BLaER1 treated with 17β-estradiol and CSF1 and Interleukin-3, amounts not matched to agents 10 nM and 100 nM (cell line): ENCODE results near the gene ZNF148.

Experiments
- H3K27ac ChIP-seq, 11 experiments: shearing (Covaris generic); formaldehyde crosslinking; 2 replicates each; pipeline ENCODE4 v1.8.1; 2022
- H3K27me3 ChIP-seq, 11 experiments: shearing (Covaris generic); formaldehyde crosslinking; 2 replicates each; pipeline ENCODE4 v1.8.1; 2022
- H3K36me3 ChIP-seq, 11 experiments: shearing (Covaris generic); formaldehyde crosslinking; 2 replicates each; pipeline ENCODE4 v1.8.1; 2022
- H3K4me1 ChIP-seq, 10 experiments: shearing (Covaris generic); formaldehyde crosslinking; 2 replicates each; pipeline ENCODE4 v1.8.1; 2022
- H3K4me2 ChIP-seq, 11 experiments: shearing (Covaris generic); formaldehyde crosslinking; 2 replicates each; pipeline ENCODE4 v1.8.1; 2022
- H3K4me3 ChIP-seq, 10 experiments: shearing (Covaris generic); formaldehyde crosslinking; 2 replicates each; pipeline ENCODE4 v1.8.1; 2022
- H3K9ac ChIP-seq, 11 experiments: shearing (Covaris generic); formaldehyde crosslinking; 2 replicates each; pipeline ENCODE4 v1.8.1; 2022
- H3K9me3 ChIP-seq, 11 experiments: shearing (Covaris generic); formaldehyde crosslinking; replicated peaks in 1 of 11; 2 replicates each; pipeline ENCODE4 v1.8.1; 2022
- H4K20me1 ChIP-seq, 11 experiments: shearing (Covaris generic); formaldehyde crosslinking; 2 replicates each; pipeline ENCODE4 v1.8.1; 2022
- Cebpa-rat ChIP-seq, 11 experiments: shearing (Covaris generic); IDR thresholded peaks; 2 replicates each; pipeline ENCODE4 v1.8.1; 2022

The ZNF148 gene

DNA sequence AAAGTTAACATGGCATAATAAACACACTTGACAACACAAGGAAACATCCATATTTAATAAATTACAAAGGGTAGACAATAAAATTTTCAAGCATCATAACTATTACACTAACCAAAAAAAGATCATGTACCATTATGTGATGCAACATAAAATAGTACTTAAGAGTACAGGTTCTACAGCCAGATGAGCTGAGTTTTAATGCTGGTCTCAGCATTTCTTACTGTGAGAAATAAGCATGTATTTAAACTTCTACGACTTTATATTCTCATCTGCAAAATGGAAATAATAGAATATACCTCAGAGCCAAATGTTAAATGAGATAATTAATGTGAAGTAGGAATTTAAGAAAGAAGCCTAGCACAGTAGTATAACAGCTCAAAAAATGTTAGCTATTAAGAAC is 128.9 kb downstream of the ZNF148 start:
- H3K4me3 ChIP-seq, result no peak overlapping the region
- no peak overlapping the region for H3K27ac ChIP-seq
- no peak overlapping the region for H3K4me2 ChIP-seq
- H4K20me1 ChIP-seq, result peaks cover 0 to 100% (median 0%) of the 10 kb centered on the region in 11 experiments; a peak in 5 of 22 replicates
- no peak for TF ChIP-seq Cebpa-rat (IDR thresholded peaks at IDR 0.05)
- no peak overlapping the region for H3K9ac ChIP-seq
- H3K36me3 ChIP-seq, result peaks cover 31 to 87% (median 57%) of the 10 kb centered on the region in 11 experiments
- H3K4me1 ChIP-seq, result peaks cover 0 to 14% (median 7%) of the 10 kb centered on the region in 10 experiments; a peak in 14 of 20 replicates
- H3K9me3 ChIP-seq, result peaks cover 0 to 17% (median 9%) of the 10 kb centered on the region in 11 experiments; a peak in 12 of 22 replicates
- peaks cover 0 to 21% (median 0%) of the 10 kb centered on the region in 11 experiments; a peak in 3 of 22 replicates for H3K27me3 ChIP-seq

GRCh38 chr3:125245521-125245920 is 129.6 kb downstream of the ZNF148 start:
- H3K27ac ChIP-seq, result no peak overlapping the region
- peaks cover 0 to 13% (median 9%) of the 10 kb centered on the region in 11 experiments; a peak in 11 of 22 replicates for H3K9me3 ChIP-seq
- no peak overlapping the region for H3K4me2 ChIP-seq
- TF ChIP-seq Cebpa-rat (IDR thresholded peaks at IDR 0.05), result no peak
- H3K9ac ChIP-seq, result no peak overlapping the region
- no peak overlapping the region for H3K4me3 ChIP-seq
- peaks cover 0 to 19% (median 0%) of the 10 kb centered on the region in 11 experiments; a peak in 3 of 22 replicates for H3K27me3 ChIP-seq
- peaks cover 0 to 97% (median 0%) of the 10 kb centered on the region in 11 experiments; a peak in 5 of 22 replicates for H4K20me1 ChIP-seq
- peaks cover 31 to 81% (median 52%) of the 10 kb centered on the region in 11 experiments for H3K36me3 ChIP-seq
- H3K4me1 ChIP-seq, result peaks cover 0 to 21% (median 14%) of the 10 kb centered on the region in 10 experiments; a peak in 16 of 20 replicates

GRCh38 chr3:125240496-125240895 is 134.6 kb downstream of the ZNF148 start:
- peak overlapping the region in 1 of 11 experiments; percentile 7; a peak in 1 of 22 replicates for H3K27ac ChIP-seq
- no peak overlapping the region for H3K9ac ChIP-seq
- peaks cover 0 to 68% (median 0%) of the 10 kb centered on the region in 11 experiments; a peak in 5 of 22 replicates for H4K20me1 ChIP-seq
- H3K27me3 ChIP-seq, result no peaks in the 10 kb centered on the region
- H3K4me1 ChIP-seq, result peaks cover 0 to 36% (median 20%) of the 10 kb centered on the region in 10 experiments; a peak in 16 of 20 replicates
- H3K36me3 ChIP-seq, result peaks cover 41 to 84% (median 59%) of the 10 kb centered on the region in 11 experiments
- peak in 4 of 11 experiments; percentile 16 to 43 (median 30); a peak in 2 of 22 replicates for TF ChIP-seq Cebpa-rat (IDR thresholded peaks at IDR 0.05)
- H3K4me3 ChIP-seq, result no peak overlapping the region
- H3K4me2 ChIP-seq, result peak overlapping the region in 9 of 11 experiments; percentile 7 to 67 (median 63); a peak in 16 of 22 replicates
- peaks cover 3 to 22% (median 10%) of the 10 kb centered on the region in 11 experiments; a peak in 11 of 22 replicates for H3K9me3 ChIP-seq

DNA sequence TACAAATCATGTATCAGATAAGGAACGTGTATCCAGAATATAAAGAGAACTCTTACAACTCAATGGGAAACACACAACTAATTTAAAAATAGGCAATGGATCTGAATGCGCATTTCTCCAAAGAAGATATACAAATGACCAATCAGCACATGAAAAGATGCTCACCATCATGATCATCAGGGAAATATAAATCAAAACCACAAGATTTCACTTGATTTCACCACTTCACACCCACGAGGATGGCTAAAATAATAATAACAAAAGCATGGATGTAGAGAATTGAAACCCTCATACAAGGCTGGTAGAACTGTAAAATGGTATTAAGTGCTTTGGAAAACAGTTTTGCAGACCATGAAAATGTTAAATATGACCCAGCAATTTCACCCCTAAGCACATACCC is 135.9 kb downstream of the ZNF148 start:
- peaks cover 35 to 84% (median 61%) of the 10 kb centered on the region in 11 experiments for H3K36me3 ChIP-seq
- H3K27ac ChIP-seq, result no peak overlapping the region
- no peak for TF ChIP-seq Cebpa-rat (IDR thresholded peaks at IDR 0.05)
- no peak overlapping the region for H3K9ac ChIP-seq
- H4K20me1 ChIP-seq, result peaks cover 0 to 58% (median 0%) of the 10 kb centered on the region in 11 experiments; a peak in 5 of 22 replicates
- H3K27me3 ChIP-seq, result no peaks in the 10 kb centered on the region
- peaks cover 3 to 22% (median 10%) of the 10 kb centered on the region in 11 experiments; a peak in 12 of 22 replicates for H3K9me3 ChIP-seq
- peak overlapping the region in 4 of 11 experiments; percentile 3 to 67 (median 34); a peak in 2 of 22 replicates for H3K4me2 ChIP-seq
- peaks cover 0 to 36% (median 20%) of the 10 kb centered on the region in 10 experiments; a peak in 16 of 20 replicates for H3K4me1 ChIP-seq
- H3K4me3 ChIP-seq, result no peak overlapping the region

- Histone ChIP-seq H3K9me3 (peaks cover 3 to 22% (median 10%) of the 10 kb centered on the region in 11 experiments; a peak in 12 of 22 replicates), H3K27me3 (no peaks in the 10 kb centered on the region), H3K4me2 (no peak overlapping the region), H3K27ac (no peak overlapping the region), H3K36me3 (peaks cover 36 to 85% (median 66%) of the 10 kb centered on the region in 11 experiments), H3K4me3 (no peak overlapping the region), H3K4me1 (peaks cover 0 to 36% (median 20%) of the 10 kb centered on the region in 10 experiments; a peak in 16 of 20 replicates), H3K9ac (no peak overlapping the region), H4K20me1 (peaks cover 0 to 54% (median 0%) of the 10 kb centered on the region in 11 experiments; a peak in 4 of 22 replicates)
- TF ChIP-seq Cebpa-rat (IDR thresholded peaks at IDR 0.05), result no peak
Measured at GRCh38 chr3:125238759-125239158, 136.4 kb downstream of the ZNF148 start.

- Histone ChIP-seq H3K27ac (no peak overlapping the region), H3K4me1 (peaks cover 0 to 23% (median 14%) of the 10 kb centered on the region in 10 experiments; a peak in 16 of 20 replicates), H3K9me3 (peaks cover 3 to 22% (median 10%) of the 10 kb centered on the region in 11 experiments; a peak in 12 of 22 replicates), H3K4me3 (no peak overlapping the region), H4K20me1 (peaks cover 0 to 37% (median 0%) of the 10 kb centered on the region in 11 experiments; a peak in 5 of 22 replicates), H3K36me3 (peaks cover 43 to 88% (median 72%) of the 10 kb centered on the region in 11 experiments), H3K4me2 (no peak overlapping the region), H3K9ac (no peak overlapping the region), H3K27me3 (no peaks in the 10 kb centered on the region)
- TF ChIP-seq Cebpa-rat (IDR thresholded peaks at IDR 0.05), result no peak
Measured at GRCh38 chr3:125236331-125236903, 138.7 kb downstream of the ZNF148 start.

DNA sequence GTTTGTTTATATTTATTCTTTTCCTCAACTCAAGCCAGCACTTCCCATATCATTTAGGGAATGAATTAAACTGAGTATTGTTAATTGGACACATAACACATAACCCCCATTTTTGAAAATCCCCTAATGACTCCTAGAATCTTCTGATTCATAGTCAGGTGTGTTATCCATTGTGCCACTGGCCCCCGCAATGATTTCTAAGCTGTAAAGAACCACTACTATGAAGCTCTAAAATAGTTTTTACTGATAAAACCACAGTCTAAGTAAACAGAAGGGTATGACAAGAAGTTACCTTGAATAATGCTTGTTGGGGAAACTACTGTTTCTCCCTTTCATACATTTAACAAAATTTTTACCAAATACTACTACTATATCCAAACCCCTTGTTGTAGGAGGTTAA is 140.3 kb downstream of the ZNF148 start:
- peaks cover 40 to 93% (median 66%) of the 10 kb centered on the region in 11 experiments for H3K36me3 ChIP-seq
- H4K20me1 ChIP-seq, result peaks cover 0 to 36% (median 0%) of the 10 kb centered on the region in 11 experiments; a peak in 4 of 22 replicates
- H3K9ac ChIP-seq, result no peak overlapping the region
- TF ChIP-seq Cebpa-rat (IDR thresholded peaks at IDR 0.05), result no peak
- H3K4me1 ChIP-seq, result peaks cover 0 to 8% (median 0%) of the 10 kb centered on the region in 10 experiments; a peak in 6 of 20 replicates
- no peak overlapping the region for H3K27ac ChIP-seq
- peaks cover 3 to 21% (median 10%) of the 10 kb centered on the region in 11 experiments; a peak in 12 of 22 replicates for H3K9me3 ChIP-seq
- H3K4me2 ChIP-seq, result no peak overlapping the region
- no peak overlapping the region for H3K4me3 ChIP-seq
- no peaks in the 10 kb centered on the region for H3K27me3 ChIP-seq

DNA sequence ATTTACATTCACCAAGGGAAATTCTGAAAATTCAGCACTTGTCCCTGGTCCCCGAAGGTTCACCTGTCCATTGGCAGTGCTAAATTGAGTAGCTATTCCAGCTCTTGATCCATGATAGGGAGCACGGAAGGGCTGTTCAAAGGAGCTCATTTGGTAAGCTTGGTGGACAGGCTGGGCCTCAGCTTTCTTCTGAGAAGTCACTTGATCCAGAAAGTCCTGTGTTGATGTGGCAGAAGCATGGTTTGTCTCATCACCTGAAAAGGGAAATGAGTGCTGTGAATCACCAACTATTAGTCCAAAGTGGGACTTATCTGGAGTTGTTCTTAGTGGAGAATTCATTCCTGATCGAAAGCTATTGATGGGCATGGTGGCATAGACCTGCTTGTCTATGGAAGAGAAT is 142.7 kb downstream of the ZNF148 start:
- no peak overlapping the region for H3K9ac ChIP-seq
- peaks cover 0 to 39% (median 0%) of the 10 kb centered on the region in 11 experiments; a peak in 4 of 22 replicates for H4K20me1 ChIP-seq
- peaks cover 39 to 91% (median 69%) of the 10 kb centered on the region in 11 experiments for H3K36me3 ChIP-seq
- peaks cover 3 to 14% (median 10%) of the 10 kb centered on the region in 11 experiments; a peak in 12 of 22 replicates for H3K9me3 ChIP-seq
- H3K4me3 ChIP-seq, result no peak overlapping the region
- H3K27ac ChIP-seq, result no peak overlapping the region
- H3K4me2 ChIP-seq, result no peak overlapping the region
- TF ChIP-seq Cebpa-rat (IDR thresholded peaks at IDR 0.05), result no peak
- no peaks in the 10 kb centered on the region for H3K27me3 ChIP-seq
- H3K4me1 ChIP-seq, result no peaks in the 10 kb centered on the region

DNA sequence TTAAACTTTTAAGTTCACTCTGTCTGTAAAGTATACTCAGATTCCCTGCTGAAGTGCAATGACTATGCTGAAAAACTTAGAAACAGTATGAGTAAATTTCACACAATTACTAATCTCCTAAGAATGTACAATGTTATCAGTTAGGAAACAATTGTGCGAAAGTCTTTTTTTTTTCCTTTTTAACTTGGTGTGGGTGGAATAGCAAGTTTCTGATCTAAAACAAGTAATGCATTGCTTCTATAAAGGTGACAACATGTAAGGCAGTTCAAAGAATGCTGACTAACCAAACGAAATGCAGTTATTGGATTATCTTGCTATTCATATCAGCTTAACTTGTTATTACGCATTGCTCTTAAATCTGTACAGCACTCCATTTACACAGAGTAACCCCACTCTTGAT is 143.2 kb downstream of the ZNF148 start:
- H3K9ac ChIP-seq, result no peak overlapping the region
- no peak overlapping the region for H3K4me2 ChIP-seq
- no peaks in the 10 kb centered on the region for H3K27me3 ChIP-seq
- H3K4me3 ChIP-seq, result no peak overlapping the region
- no peaks in the 10 kb centered on the region for H3K4me1 ChIP-seq
- H3K9me3 ChIP-seq, result peaks cover 0 to 10% (median 9%) of the 10 kb centered on the region in 11 experiments; a peak in 12 of 22 replicates
- no peak for TF ChIP-seq Cebpa-rat (IDR thresholded peaks at IDR 0.05)
- no peak overlapping the region for H3K27ac ChIP-seq
- peaks cover 0 to 39% (median 0%) of the 10 kb centered on the region in 11 experiments; a peak in 4 of 22 replicates for H4K20me1 ChIP-seq
- peaks cover 34 to 88% (median 66%) of the 10 kb centered on the region in 11 experiments for H3K36me3 ChIP-seq
